GM23338 (cell line): ENCODE results near the gene A3GALT2. TPM values are rescaled to one million over a fixed set of nuclear protein-coding genes. Genes with fewer than 3 reads are reported as not detected.

ENCODE experiments used
- ATAC-seq: fragments of 200-7000 bp; cut with Tn5 transposase; 3 replicates; pipeline ENCODE4 v1.9.1; 2020
- DNase-seq: peaks from one replicate; pipeline ENCODE4 v3.0.0-alpha.2; 2015; ENCODE audit warnings: low spot score
- H2AFZ ChIP-seq: fragments of 200-600 bp; sonication (generic); 2 replicates; pipeline ENCODE4 v1.8.0; 2016; ENCODE audit warnings: antibody characterized with exemption, mild to moderate bottlenecking, moderate library complexity
- H3F3A ChIP-seq: fragments of 200-600 bp; sonication (generic); replicated peaks from 2 replicates; pipeline ENCODE4 v1.8.0; 2017; ENCODE audit warnings: antibody characterized with exemption, mixed run types, low read depth
- H3K27ac ChIP-seq: fragments of 200-600 bp; sonication (generic); 2 replicates; pipeline ENCODE4 v1.6.1; 2016; ENCODE audit warnings: low read depth
- H3K27me3 ChIP-seq: fragments of 200-600 bp; sonication (generic); 2 replicates; pipeline ENCODE4 v1.8.0; 2016; ENCODE audit warnings: mild to moderate bottlenecking, mixed run types, moderate library complexity; ENCODE audit not compliant: insufficient read depth
- H3K36me3 ChIP-seq: fragments of 200-600 bp; sonication (generic); 2 replicates; pipeline ENCODE4 v1.8.0; 2016; ENCODE audit warnings: mild to moderate bottlenecking; ENCODE audit not compliant: insufficient read depth
- H3K4me1 ChIP-seq: fragments of 200-600 bp; sonication (generic); 2 replicates; pipeline ENCODE4 v1.8.0; 2016; ENCODE audit warnings: mild to moderate bottlenecking, moderate library complexity; ENCODE audit not compliant: insufficient read depth
- H3K4me2 ChIP-seq: fragments of 200-600 bp; sonication (generic); 2 replicates; pipeline ENCODE4 v1.7.1; 2017; ENCODE audit warnings: mixed run types
- H3K4me3 ChIP-seq: fragments of 200-600 bp; sonication (generic); 2 replicates; pipeline ENCODE4 v1.6.1; 2016; ENCODE audit warnings: mixed run types
- H3K79me2 ChIP-seq: fragments of 200-600 bp; sonication (generic); replicated peaks from 2 replicates; pipeline ENCODE4 v1.8.0; 2017; ENCODE audit warnings: mild to moderate bottlenecking; ENCODE audit not compliant: insufficient read depth
- H3K9me2 ChIP-seq: fragments of 200-600 bp; sonication (generic); 2 replicates; pipeline ENCODE4 v1.8.0; 2017; ENCODE audit not compliant: insufficient read depth
- H4K20me1 ChIP-seq: fragments of 200-600 bp; sonication (generic); replicated peaks from 2 replicates; pipeline ENCODE4 v1.8.0; 2017; ENCODE audit warnings: mild to moderate bottlenecking; ENCODE audit not compliant: insufficient read depth
- H3K27ac Mint-ChIP-seq: 2 replicates; pipeline ENCODE4 v1.8.0; 2020; ENCODE audit warnings: inconsistent platforms, mild to moderate bottlenecking, moderate library complexity, mixed read lengths
- H3K27me3 Mint-ChIP-seq: 3 replicates; pipeline ENCODE4 v1.8.0; 2022; ENCODE audit warnings: low read depth, mild to moderate bottlenecking, moderate library complexity, mixed read lengths, inconsistent platforms; ENCODE audit not compliant: insufficient read depth, poor library complexity
- H3K36me3 Mint-ChIP-seq: 3 replicates; pipeline ENCODE4 v1.8.0; 2021; ENCODE audit warnings: low read depth, mild to moderate bottlenecking, inconsistent platforms, moderate library complexity, mixed read lengths
- H3K4me1 Mint-ChIP-seq: 3 replicates; pipeline ENCODE4 v1.8.0; 2020; ENCODE audit warnings: mild to moderate bottlenecking, inconsistent platforms, mixed read lengths
- H3K4me3 Mint-ChIP-seq: 3 replicates; pipeline ENCODE4 v1.8.0; 2021; ENCODE audit warnings: moderate library complexity, mild to moderate bottlenecking, inconsistent platforms, mixed read lengths
- H3K9me3 Mint-ChIP-seq: 3 replicates; pipeline ENCODE4 v1.8.0; 2020; ENCODE audit warnings: moderate library complexity, mild to moderate bottlenecking, inconsistent platforms, mixed read lengths
- CREB1 ChIP-seq: fragments of 250-450 bp; sonication (Bioruptor Pico); IDR thresholded peaks from 2 replicates; pipeline ENCODE4 v1.5.0; 2020; ENCODE audit warnings: low read depth, mild to moderate bottlenecking, moderate library complexity
- EZH2 ChIP-seq: fragments of 200-600 bp; sonication (generic); IDR thresholded peaks from one replicate; pipeline ENCODE4 v1.8.0; 2017; ENCODE audit warnings: antibody characterized with exemption, mild to moderate bottlenecking, low read depth; ENCODE audit not compliant: unreplicated experiment
- JUNB ChIP-seq: IDR thresholded peaks from one replicate; pipeline ENCODE4 v1.6.1; 2016; ENCODE audit warnings: antibody characterized with exemption; ENCODE audit not compliant: unreplicated experiment
- NANOG ChIP-seq: IDR thresholded peaks from 2 replicates; pipeline ENCODE4 v1.6.1; 2016; ENCODE audit warnings: antibody characterized with exemption, borderline replicate concordance
- ZNF114 ChIP-seq: fragments of 250-450 bp; sonication (Bioruptor Pico); IDR thresholded peaks from 2 replicates; pipeline ENCODE4 v1.5.0; 2020; ENCODE audit warnings: mild to moderate bottlenecking, moderate library complexity
- ZNF331 ChIP-seq: fragments of 250-450 bp; sonication (Bioruptor Pico); IDR thresholded peaks from 2 replicates; pipeline ENCODE4 v1.5.0; 2020; ENCODE audit warnings: low read depth, mild to moderate bottlenecking, moderate library complexity
- polyA plus RNA-seq: library from polyadenylated mRNA; unstranded; fragments of >200 nt; fragmentation: Nextera tagmentation; extraction: Ambion mirVana; gene quantifications from 2 replicates; pipeline ENCODE4 v1.2.1, GENCODE V29; 2016
- total RNA-seq: library from RNA; depleted of rRNA; stranded (reverse); fragments of >200 nt; shearing (Covaris generic); gene quantifications from 2 replicates; pipeline ENCODE4 v1.2.3, GENCODE V29; 2014
- TF ChIP-seq, protein P1 (sequence below), 2 experiments: fragments of 200-600 bp in 1 of 2; sonication (generic) in 1 of 2; conservative IDR thresholded peaks; 2 replicates each; pipeline versions ENCODE4 v1.5.1 to v1.6.1; 2016 to 2017; ENCODE audit warnings: antibody characterized with exemption in 2 of 2, low read depth in 2 of 2, mild to moderate bottlenecking in 2 of 2, moderate library complexity in 1 of 2
- TF ChIP-seq, protein P2 (sequence below): IDR thresholded peaks from 2 replicates; pipeline ENCODE4 v1.6.1; 2016; ENCODE audit warnings: antibody characterized with exemption
- TF ChIP-seq, protein P3 (sequence below): fragments of 250-450 bp; sonication (Bioruptor Pico); IDR thresholded peaks from 2 replicates; pipeline ENCODE4 v1.5.0; 2020; ENCODE audit warnings: mild to moderate bottlenecking, moderate library complexity
- TF ChIP-seq, protein P4 (sequence below): IDR thresholded peaks from one replicate; pipeline ENCODE4 v1.6.1; 2018; ENCODE audit warnings: antibody characterized with exemption; ENCODE audit not compliant: unreplicated experiment

A3GALT2 gene
- total and polyA plus RNA-seq, 2 experiments from 2014 or later, result not detected

DNA sequence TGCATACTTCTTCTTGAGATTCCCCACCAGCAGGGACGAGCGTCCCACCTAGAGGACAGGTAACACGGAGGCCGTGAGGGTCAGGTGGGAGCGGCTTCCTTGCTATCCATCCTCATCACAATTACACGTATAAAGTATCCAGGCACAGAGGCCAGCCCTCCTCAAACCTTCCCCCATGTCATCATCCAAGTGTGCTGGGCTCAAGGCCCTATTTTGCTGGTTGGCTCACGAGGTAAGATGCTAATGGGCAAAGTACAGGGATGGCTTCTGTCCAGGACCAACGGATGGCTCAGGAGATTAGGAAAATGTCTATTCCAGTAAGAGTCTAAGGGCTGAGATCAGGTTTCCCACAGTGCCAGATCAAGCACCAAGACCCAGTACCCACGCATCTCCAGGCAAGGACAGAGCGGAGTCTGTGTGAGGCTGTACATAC lies 11.5 kb upstream of the A3GALT2 start:
- no peak overlapping the region for H3K4me3 Mint-ChIP-seq
- no peaks in the 10 kb centered on the region for H3K36me3 ChIP-seq
- peaks cover 20% of the 10 kb centered on the region for H3K4me1 Mint-ChIP-seq
- peaks cover 14% of the 10 kb centered on the region for H3K27me3 Mint-ChIP-seq
- H3K9me3 Mint-ChIP-seq, result no peaks in the 10 kb centered on the region; the same call in 2 of the 3 replicates
- no peak overlapping the region for H2AFZ ChIP-seq
- peaks cover 15% of the 10 kb centered on the region; the same call in 1 of the 2 replicates for H3K27me3 ChIP-seq
- H3K4me2 ChIP-seq, result no peak overlapping the region
- H3K27ac Mint-ChIP-seq, result no peak overlapping the region
- peaks cover 6% of the 10 kb centered on the region; the same call in 1 of the 2 replicates for H3K4me1 ChIP-seq
- TF ChIP-seq, protein P1, sequence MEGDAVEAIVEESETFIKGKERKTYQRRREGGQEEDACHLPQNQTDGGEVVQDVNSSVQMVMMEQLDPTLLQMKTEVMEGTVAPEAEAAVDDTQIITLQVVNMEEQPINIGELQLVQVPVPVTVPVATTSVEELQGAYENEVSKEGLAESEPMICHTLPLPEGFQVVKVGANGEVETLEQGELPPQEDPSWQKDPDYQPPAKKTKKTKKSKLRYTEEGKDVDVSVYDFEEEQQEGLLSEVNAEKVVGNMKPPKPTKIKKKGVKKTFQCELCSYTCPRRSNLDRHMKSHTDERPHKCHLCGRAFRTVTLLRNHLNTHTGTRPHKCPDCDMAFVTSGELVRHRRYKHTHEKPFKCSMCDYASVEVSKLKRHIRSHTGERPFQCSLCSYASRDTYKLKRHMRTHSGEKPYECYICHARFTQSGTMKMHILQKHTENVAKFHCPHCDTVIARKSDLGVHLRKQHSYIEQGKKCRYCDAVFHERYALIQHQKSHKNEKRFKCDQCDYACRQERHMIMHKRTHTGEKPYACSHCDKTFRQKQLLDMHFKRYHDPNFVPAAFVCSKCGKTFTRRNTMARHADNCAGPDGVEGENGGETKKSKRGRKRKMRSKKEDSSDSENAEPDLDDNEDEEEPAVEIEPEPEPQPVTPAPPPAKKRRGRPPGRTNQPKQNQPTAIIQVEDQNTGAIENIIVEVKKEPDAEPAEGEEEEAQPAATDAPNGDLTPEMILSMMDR (conservative IDR thresholded peaks at IDR 0.05; ENCODE audit: low read depth in 2 of 2), result no peak
- TF ChIP-seq, protein P2, sequence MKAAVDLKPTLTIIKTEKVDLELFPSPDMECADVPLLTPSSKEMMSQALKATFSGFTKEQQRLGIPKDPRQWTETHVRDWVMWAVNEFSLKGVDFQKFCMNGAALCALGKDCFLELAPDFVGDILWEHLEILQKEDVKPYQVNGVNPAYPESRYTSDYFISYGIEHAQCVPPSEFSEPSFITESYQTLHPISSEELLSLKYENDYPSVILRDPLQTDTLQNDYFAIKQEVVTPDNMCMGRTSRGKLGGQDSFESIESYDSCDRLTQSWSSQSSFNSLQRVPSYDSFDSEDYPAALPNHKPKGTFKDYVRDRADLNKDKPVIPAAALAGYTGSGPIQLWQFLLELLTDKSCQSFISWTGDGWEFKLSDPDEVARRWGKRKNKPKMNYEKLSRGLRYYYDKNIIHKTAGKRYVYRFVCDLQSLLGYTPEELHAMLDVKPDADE, result no peak
- TF ChIP-seq CREB1 (CRISPR knock-in tag) (no peak), EZH2 (no peak), NANOG (no peak), JUNB (no peak), ZNF114 (no peak), ZNF331 (no peak)
- TF ChIP-seq, protein P3, sequence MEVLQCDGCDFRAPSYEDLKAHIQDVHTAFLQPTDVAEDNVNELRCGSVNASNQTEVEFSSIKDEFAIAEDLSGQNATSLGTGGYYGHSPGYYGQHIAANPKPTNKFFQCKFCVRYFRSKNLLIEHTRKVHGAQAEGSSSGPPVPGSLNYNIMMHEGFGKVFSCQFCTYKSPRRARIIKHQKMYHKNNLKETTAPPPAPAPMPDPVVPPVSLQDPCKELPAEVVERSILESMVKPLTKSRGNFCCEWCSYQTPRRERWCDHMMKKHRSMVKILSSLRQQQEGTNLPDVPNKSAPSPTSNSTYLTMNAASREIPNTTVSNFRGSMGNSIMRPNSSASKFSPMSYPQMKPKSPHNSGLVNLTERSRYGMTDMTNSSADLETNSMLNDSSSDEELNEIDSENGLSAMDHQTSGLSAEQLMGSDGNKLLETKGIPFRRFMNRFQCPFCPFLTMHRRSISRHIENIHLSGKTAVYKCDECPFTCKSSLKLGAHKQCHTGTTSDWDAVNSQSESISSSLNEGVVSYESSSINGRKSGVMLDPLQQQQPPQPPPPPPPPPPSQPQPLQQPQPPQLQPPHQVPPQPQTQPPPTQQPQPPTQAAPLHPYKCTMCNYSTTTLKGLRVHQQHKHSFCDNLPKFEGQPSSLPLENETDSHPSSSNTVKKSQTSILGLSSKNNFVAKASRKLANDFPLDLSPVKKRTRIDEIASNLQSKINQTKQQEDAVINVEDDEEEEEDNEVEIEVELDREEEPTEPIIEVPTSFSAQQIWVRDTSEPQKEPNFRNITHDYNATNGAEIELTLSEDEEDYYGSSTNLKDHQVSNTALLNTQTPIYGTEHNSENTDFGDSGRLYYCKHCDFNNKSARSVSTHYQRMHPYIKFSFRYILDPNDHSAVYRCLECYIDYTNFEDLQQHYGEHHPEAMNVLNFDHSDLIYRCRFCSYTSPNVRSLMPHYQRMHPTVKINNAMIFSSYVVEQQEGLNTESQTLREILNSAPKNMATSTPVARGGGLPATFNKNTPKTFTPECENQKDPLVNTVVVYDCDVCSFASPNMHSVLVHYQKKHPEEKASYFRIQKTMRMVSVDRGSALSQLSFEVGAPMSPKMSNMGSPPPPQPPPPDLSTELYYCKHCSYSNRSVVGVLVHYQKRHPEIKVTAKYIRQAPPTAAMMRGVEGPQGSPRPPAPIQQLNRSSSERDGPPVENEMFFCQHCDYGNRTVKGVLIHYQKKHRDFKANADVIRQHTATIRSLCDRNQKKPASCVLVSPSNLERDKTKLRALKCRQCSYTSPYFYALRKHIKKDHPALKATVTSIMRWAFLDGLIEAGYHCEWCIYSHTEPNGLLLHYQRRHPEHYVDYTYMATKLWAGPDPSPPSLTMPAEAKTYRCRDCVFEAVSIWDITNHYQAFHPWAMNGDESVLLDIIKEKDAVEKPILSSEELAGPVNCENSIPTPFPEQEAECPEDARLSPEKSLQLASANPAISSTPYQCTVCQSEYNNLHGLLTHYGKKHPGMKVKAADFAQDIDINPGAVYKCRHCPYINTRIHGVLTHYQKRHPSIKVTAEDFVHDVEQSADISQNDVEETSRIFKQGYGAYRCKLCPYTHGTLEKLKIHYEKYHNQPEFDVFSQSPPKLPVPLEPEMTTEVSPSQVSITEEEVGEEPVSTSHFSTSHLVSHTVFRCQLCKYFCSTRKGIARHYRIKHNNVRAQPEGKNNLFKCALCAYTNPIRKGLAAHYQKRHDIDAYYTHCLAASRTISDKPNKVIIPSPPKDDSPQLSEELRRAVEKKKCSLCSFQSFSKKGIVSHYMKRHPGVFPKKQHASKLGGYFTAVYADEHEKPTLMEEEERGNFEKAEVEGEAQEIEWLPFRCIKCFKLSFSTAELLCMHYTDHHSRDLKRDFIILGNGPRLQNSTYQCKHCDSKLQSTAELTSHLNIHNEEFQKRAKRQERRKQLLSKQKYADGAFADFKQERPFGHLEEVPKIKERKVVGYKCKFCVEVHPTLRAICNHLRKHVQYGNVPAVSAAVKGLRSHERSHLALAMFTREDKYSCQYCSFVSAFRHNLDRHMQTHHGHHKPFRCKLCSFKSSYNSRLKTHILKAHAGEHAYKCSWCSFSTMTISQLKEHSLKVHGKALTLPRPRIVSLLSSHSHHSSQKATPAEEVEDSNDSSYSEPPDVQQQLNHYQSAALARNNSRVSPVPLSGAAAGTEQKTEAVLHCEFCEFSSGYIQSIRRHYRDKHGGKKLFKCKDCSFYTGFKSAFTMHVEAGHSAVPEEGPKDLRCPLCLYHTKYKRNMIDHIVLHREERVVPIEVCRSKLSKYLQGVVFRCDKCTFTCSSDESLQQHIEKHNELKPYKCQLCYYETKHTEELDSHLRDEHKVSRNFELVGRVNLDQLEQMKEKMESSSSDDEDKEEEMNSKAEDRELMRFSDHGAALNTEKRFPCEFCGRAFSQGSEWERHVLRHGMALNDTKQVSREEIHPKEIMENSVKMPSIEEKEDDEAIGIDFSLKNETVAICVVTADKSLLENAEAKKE (CRISPR knock-in tag), result no peak
- TF ChIP-seq, protein P4, sequence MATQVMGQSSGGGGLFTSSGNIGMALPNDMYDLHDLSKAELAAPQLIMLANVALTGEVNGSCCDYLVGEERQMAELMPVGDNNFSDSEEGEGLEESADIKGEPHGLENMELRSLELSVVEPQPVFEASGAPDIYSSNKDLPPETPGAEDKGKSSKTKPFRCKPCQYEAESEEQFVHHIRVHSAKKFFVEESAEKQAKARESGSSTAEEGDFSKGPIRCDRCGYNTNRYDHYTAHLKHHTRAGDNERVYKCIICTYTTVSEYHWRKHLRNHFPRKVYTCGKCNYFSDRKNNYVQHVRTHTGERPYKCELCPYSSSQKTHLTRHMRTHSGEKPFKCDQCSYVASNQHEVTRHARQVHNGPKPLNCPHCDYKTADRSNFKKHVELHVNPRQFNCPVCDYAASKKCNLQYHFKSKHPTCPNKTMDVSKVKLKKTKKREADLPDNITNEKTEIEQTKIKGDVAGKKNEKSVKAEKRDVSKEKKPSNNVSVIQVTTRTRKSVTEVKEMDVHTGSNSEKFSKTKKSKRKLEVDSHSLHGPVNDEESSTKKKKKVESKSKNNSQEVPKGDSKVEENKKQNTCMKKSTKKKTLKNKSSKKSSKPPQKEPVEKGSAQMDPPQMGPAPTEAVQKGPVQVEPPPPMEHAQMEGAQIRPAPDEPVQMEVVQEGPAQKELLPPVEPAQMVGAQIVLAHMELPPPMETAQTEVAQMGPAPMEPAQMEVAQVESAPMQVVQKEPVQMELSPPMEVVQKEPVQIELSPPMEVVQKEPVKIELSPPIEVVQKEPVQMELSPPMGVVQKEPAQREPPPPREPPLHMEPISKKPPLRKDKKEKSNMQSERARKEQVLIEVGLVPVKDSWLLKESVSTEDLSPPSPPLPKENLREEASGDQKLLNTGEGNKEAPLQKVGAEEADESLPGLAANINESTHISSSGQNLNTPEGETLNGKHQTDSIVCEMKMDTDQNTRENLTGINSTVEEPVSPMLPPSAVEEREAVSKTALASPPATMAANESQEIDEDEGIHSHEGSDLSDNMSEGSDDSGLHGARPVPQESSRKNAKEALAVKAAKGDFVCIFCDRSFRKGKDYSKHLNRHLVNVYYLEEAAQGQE, result no peak
- peaks cover 10% of the 10 kb centered on the region; the same call in 2 of the 3 replicates for H3K36me3 Mint-ChIP-seq
- H3K79me2 ChIP-seq, result no peaks in the 10 kb centered on the region
- no peak for ATAC-seq
- no peak for DNase-seq
- H4K20me1 ChIP-seq, result peaks cover 9% of the 10 kb centered on the region; the same call in 1 of the 2 replicates
- no peaks in the 10 kb centered on the region for H3K9me2 ChIP-seq
- no peak overlapping the region for H3K27ac ChIP-seq
- no peak overlapping the region for H3K4me3 ChIP-seq
- no peaks in the 10 kb centered on the region for H3F3A ChIP-seq
